Hematopoietic multipotent progenitor cell treated with erythropoietin and hydrocortisone succinate and interleukin-3 and kit ligand, for 15 days (in vitro differentiated cells): Measurements from ENCODE around the gene GRIK1.
A peak's percentile ranks its signal among the peaks of the same experiment; 100 is the strongest.

Source experiments
- DNase-seq: peaks from one replicate; pipeline ENCODE4 v3.0.0-alpha.2; 2015; ENCODE audit warnings: low spot score

GRIK1 gene

GRCh38 chr21:29909571-29909970 is 30.2 kb downstream of the GRIK1 start:
- no peak for DNase-seq

DNA sequence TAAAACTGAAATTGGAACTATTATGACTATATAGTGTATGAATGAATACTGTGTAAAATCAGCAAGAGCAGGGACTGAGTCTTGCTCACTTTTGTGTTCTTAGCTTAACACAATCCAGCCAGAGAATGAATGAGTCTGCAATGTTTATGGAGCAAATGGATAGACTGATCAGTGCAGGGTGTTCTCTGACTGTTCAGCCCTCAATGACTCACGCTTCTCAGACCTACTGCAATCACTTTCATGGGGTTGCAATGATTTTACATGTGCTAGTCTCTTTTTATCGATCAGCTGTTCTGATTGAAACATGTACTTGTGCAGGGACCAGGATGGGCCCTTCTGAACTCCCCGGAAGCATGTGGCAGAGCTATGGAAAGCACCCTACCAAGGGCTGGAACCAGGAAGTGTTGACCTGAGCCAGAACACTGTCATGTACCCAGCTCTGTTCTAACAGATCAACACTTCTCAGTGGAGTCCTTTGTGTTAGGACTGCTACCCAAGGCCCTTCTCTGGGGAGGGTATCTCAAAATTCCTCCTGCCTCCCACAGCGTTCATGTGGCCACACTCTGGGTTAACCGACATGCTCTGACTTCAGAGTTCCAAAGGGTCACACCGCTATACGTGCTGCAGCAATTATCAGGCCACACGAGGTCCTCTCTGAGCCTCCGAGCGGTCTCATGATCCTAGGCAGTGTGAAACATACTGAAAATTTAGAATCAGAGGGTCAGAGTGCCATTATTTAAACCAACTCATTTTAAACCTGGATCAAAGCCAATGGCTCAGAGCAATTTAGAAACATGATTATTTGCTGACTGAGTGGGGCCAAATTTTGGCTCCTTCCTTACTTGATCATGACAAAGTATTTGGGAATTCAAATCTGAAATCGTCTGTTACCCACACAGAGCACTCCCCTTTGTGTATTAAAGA is 35.2 kb downstream of the GRIK1 start:
- no peak for DNase-seq

DNA sequence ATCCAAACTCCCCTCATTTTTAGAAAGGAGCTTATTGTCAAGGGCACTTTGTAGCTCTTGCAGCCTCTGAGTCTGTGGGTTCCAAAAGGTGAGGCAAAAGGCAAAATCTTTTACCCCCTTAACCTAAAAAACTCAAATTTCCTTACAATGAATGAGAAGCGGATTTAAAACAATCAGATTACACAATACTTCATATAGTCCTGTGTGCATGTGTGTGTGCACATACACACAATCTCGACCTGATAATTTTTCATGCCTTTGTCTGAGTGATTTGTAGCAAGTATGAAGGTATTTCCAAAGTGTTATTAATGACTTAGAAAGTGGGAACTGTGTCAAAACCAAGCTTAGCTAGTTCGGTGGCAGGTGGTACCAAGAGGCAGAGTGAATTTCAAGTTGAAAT is 42.9 kb downstream of the GRIK1 start:
- DNase-seq: no peak

DNA sequence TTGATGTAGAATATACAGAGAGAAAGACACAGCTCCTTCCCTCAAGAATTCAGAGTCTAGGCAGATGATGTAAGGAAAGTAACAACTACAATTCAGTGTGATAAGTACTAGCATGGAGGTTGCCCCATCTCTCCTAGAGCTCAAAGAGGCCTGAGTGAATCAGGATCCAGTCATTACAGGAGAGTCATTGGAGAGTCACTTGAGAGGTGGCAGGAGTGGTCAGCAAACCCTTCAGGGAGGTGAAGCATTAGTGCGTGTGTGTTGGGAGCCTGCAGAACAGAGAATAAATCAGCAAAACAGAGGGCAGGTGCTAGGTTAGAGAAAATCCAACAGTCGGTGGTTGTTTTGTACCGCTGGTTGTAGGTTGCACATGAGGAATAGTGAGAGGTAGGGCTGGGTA is 46.1 kb downstream of the GRIK1 start:
- DNase-seq: no peak

DNA sequence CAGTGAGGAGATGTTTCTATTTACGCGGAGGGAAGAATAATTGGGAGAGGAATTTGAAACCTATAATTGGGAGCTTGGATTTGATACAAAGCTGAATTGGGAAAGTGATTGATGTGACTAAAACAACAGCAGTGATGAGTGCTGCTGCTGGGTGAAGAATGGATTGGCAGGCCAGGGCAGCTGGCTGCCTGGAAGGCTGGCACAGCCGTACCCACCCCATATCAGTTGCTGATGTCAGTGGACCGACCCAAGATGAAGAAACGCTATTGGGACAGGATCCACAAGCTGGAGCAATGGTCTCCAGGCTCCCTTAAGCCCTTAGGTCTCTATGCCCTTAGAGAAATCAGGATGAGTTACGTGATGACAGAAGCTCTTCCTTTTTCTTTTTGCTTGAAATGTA is 47.4 kb downstream of the GRIK1 start:
- DNase-seq: no peak

- no peak for DNase-seq
Measured at GRCh38 chr21:29888437-29888836, 51.4 kb downstream of the GRIK1 start.

DNA sequence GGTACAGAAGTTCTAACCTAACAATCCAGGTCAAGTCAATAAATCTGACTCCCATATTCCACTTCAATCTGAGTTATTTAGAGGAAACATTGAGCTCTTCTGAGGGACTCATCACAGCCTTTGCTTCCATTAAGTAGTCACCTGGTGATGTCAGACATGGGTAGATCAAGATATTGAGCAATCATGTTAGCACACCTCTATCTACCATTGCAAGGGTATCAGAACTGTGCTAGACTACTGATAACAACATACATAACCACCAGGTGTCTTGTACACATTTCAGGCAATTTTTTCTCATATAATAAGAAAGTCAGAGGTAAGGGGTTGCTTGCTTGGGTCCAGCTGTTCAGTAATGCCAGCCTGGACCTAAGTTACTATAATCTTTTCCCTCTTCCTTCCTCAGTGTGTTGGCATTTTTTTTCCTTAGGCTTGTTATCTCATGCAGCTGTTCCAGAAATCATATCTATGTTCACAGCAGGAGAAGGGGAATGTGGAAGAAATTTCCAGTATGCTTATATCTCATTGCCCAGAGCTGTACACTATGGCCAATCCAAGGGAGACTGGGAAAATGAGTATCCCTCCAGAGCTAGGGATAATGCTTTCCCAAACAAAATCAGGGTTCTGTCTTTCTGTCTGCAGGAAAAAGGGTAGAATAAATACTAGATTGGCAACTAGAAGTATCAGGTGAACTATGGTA is 52.3 kb downstream of the GRIK1 start:
- no peak for DNase-seq

DNA sequence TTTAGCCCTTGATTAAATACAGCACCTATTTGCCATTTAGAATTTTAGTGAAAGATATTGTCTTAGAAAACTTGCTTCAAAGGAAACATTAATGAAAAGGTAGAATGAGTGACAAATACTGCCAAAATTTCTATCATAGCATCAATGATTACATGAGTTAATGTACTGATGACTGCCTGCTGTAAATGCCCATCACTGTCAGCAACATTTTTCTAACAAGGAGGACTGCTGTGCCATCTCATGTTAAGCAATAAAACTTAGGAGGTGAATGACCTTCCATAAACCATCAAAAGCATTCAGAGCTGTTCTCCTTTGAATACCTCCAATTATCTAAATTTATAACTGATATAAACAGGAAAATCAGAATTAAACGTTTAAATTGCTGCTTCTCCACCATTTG is 54.3 kb downstream of the GRIK1 start:
- DNase-seq: no peak

GRCh38 chr21:29875873-29876272 is 63.9 kb downstream of the GRIK1 start:
- DNase-seq: no peak

- no peak for DNase-seq
Measured at GRCh38 chr21:29875036-29875716, 64.6 kb downstream of the GRIK1 start.

- DNase-seq: no peak
Measured at GRCh38 chr21:29873908-29874307, 65.9 kb downstream of the GRIK1 start.

GRCh38 chr21:29870814-29871213 is 69.0 kb downstream of the GRIK1 start:
- DNase-seq: no peak

GRCh38 chr21:29867796-29868195 is 72.0 kb downstream of the GRIK1 start:
- no peak for DNase-seq

DNA sequence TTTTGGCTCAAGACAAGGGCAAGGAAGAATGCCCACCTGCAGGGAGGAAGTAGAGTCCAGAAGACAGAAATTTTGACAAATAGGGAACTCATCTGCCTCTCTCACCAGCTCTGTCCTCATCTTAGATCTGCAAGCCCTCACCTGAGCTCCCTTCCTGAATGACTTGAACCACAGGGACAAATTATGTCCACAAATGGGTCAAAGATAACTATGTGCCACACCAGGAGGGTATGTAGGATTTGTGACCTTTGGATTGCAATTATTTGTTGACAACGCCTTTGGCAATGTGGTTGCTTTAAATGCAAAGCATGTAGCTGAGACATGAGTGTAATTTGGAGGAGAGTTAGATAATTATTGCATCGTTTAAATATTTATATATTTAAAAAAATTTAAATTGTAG is 79.5 kb downstream of the GRIK1 start:
- no peak for DNase-seq

DNA sequence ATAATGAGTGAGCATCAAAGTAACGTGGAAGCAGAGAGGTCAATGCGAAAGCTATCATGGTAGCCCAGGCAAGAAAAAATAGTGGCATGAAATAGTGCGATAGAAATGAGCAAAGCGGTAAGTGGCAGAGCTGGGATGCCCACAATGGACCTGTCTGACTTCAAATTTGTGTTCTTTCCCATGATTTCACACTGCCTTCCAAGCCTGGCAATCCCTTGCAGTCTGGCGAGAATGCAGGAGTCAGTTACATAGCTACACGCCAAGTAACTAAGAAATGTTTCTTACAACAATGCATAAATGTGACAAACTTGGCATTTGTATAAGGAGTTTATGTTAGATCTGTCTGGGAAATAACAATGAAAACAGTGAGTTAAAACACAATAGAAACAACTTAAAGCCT is 82.6 kb downstream of the GRIK1 start:
- no peak for DNase-seq

DNA sequence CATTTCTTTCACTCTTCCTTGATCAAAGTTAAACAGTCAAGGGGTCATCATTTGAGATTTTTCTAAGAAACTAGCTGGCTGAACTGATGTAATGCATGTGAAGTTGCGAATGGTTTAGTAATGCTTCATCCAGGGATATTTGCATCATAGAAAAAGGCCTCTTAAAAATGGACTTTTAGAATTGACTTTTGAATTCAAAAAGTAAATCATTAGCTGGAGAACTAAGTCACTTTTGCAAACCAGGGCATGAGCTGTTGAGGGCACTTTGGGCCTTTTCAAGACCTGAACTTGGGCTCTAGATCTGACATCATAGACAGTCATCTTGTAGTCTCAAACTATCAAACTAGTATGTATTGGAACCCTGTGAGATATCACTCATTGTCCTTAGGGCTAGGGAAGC is 85.0 kb downstream of the GRIK1 start:
- DNase-seq: no peak

GRCh38 chr21:29851611-29852010 is 88.2 kb downstream of the GRIK1 start:
- no peak for DNase-seq

GRCh38 chr21:29849735-29850176 is 90.0 kb downstream of the GRIK1 start:
- DNase-seq: peak; percentile 17

DNA sequence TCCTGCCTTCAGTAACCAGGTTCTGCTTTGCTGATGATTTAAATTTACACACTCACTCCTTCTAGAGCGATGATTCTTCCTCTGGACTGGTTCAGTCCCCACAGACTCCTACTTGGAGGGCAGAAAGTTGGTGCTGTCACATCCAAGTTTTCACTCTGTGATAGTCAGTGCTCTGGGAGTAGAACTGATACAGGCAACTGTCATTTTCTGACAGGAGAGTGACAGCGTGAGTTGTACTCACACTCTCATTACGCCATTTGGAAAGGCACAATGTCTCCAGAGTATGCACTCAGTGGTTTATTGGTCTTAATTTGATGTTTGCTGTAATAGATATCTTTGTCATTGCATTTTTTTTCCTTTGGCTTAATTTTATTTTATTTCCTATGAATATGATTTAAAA is 96.0 kb downstream of the GRIK1 start:
- no peak for DNase-seq

- no peak for DNase-seq
Measured at GRCh38 chr21:29834617-29835016, 105.2 kb downstream of the GRIK1 start.

DNA sequence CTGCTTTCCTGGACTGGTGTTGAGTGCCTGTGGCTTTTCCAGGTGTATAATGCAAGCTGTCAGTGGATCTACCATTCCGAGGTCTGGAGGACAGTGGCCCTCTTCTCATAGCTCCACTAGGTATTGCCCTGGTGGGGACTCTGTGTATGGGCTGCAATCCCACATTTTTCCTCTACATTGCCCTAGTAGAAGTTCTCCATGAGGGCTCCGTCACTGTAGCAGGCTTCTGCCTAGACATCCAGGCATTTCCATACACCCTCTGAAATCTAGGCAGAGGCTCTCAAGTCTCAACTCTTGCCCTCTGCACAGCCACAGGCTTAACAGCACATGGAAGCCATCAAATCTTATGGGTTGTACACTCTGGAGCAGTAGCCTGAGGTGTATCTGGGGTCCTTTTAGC is 107.6 kb downstream of the GRIK1 start:
- no peak for DNase-seq

DNA sequence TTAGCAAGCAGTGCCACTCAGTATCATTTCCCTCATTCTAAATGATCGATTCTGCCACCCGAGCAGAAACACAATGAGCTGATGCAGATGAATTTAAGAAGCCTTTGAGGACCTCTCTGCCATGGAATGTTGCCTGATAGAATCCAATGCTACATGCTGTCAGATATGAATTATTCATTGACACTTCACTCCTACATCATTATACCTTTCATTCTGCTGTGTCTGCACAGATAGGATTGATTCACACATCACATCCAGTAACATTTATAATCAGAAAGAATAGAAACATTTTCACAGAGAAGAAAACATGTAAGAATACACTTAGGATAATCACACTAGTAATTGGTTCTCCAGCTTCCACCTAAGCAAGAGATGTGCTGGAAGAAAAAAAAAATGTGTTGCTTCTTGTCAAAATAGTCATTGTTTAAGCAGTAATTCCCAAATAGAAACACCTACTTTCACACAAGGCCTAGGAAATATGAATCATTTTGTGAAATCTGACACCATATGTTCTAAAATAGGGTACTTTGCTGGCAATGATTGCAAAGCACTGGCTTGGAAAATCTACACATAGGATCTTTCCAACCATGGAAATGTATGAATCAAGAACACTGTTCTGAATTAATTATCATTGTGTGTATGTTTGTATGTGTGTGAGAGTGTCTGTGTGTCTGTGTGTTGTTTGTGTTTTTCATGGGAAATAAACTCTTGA is 110.1 kb downstream of the GRIK1 start:
- no peak for DNase-seq
